ENCODE measurements around the gene CR1. TPM values are rescaled to one million over a fixed set of nuclear protein-coding genes. Genes with fewer than 3 reads are reported as not detected.
A peak's percentile ranks its signal among the peaks of the same experiment; 100 is the strongest.
"Not testable (repeated sequence)": the region's sequence is repeated elsewhere in the genome, so short reads cannot be mapped to it uniquely, and the experiment has no call there.

The CR1 gene
- polyA plus RNA-seq (2014; cell fraction: cytosol; rRNA removed), result not detected in 2 replicates
- not detected in 2 replicates for polyA plus RNA-seq (2014; cell fraction: nucleus; rRNA removed)

- DNase-seq (ENCODE audit: low spot score), result no peak
Measured at GRCh38 chr1:207495801-207496792, at the start of gene CR1. TSS of gene CR1 (plus strand) at chr1:207496157. CDS start at chr1:207496268, 111 bp downstream.

DNA sequence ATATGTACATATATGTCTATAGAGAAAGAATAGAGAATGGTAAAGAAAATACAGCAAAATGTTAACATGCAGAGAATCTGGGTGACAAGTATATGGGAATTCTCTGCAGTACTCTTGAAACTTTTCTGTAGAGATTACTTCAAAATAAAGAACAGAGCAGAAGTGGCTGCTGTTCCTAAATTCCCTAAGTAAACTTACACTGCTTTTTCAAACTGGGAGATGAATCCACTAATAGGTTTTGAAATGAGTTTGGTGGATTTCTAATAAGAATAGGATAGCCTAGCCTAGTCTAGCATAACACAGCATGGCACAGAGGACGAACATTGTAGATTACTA lies 42.3 kb upstream of the CR1 start:
- no peak for DNase-seq (ENCODE audit: low spot score)

DNA sequence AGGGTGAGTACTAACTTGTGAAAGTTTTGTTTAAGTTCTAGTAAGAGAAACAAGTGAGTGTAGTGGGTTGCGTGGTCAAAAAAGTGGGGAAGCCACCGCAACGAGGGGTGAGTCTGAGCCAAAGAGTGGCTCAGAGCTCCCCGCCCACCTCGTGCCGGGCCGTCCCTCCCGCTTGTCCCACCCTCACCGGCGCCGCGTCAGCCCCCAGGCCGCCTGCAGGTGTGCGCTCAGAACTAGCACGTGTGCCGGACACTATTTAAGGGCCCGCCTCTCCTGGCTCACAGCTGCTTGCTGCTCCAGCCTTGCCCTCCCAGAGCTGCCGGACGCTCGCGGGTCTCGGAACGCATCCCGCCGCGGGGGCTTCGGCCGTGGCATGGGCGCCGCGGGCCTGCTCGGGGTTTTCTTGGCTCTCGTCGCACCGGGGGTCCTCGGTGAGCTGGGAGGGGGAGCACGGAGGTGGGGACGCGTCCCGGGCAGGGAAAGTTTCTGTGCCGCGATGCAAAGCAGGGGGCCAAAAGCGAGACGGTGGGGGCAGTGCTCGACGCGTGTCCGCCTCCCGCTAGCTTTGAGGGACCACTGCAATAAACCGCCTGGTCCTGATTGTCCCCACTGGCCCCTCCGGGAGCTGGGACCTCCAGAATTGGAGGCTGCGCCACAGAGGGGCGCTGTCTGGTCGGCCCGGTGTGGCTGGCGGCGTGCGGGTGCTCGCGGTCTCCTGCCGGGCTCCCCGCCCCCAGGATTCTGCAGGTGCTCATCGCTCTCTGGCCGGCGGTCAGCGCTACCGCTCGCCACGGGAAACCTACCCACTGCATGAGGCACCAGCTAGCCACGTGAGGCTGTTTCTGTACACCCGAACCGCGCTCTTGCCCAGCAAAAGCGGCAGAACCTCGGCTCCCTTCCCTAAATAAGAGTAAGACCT lies 41.7 kb upstream of the CR1 start, which contains the start of gene CR2:
TSS of gene CR2 (plus strand) at position 283 of the 919 bp plus-strand sequence. CDS start at position 374, 91 bp downstream.
- DNase-seq (ENCODE audit: low spot score), result no peak

GRCh38 chr1:207455183-207455754 lies 40.7 kb upstream of the CR1 start:
- DNase-seq (ENCODE audit: low spot score), result no peak

GRCh38 chr1:207458414-207458813 lies 37.5 kb upstream of the CR1 start:
- no peak for DNase-seq (ENCODE audit: low spot score)

GRCh38 chr1:207459008-207459407 lies 36.9 kb upstream of the CR1 start:
- DNase-seq (ENCODE audit: low spot score), result no peak

DNA sequence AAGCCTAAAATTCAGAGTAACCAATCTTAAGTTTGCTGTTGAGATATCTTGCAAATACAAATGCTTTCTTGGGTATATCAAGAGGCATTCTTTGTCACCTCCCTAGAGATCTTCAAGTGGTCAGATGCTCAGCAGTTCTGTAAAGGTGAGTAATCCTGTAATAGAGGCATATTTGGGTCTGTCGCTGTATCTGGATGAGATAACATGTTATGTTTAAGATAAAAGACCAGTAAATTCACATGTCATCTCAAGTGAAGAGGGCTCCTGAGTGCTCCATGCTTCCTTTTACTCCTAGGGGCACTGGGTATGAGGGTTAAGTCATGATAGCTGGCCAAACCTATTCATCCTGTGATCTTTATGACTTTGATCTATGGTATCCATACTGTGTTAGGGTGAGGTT lies 34.3 kb upstream of the CR1 start:
- no peak for DNase-seq (ENCODE audit: low spot score)

- DNase-seq (ENCODE audit: low spot score), result no peak
Measured at GRCh38 chr1:207462535-207462934, 33.4 kb upstream of the CR1 start.

DNA sequence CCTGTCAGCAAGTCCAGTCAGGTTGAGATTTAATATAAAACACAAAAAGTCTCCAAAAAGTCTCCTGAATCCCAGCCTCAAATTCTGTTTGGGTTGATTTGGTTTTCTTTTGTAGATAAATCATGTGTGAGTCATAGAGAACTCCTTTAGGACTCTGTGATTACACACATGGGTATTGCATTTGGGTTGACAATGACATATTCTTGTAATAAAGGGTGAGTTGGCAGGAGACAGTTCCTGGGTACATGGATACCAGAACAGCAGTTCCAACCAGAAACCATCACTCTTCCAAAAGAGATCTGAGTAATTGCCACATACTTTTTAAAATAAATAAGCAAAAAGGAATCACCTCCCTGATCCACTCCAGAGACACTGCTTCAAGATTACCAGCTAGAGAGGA lies 32.9 kb upstream of the CR1 start:
- no peak for DNase-seq (ENCODE audit: low spot score)

GRCh38 chr1:207463571-207463970 lies 32.4 kb upstream of the CR1 start:
- DNase-seq (ENCODE audit: low spot score), result no peak

GRCh38 chr1:207470927-207471326 lies 25.0 kb upstream of the CR1 start:
- DNase-seq (ENCODE audit: low spot score), result no peak

- no peak for DNase-seq (ENCODE audit: low spot score)
Measured at GRCh38 chr1:207474210-207474609, 21.7 kb upstream of the CR1 start.

DNA sequence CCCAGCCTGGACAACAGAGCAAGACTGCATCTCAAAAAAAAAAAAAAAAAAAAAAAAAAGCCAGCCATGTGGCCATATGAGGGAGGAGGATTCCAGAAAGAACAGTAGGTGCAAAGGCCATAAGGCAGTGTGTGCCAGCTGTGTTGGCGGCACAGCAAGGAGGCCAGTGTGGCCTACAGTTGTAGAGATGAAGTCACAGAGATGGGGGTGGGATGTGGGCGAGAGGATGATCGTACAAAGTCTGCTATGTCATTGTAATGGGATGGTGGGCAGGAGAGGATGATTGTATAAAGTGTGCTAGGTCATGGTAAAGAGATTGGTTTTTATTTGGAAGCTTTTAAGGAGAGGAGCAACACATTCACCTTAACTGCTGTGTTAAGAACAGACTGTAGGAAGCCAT lies 9.8 kb upstream of the CR1 start:
- no peak for DNase-seq (ENCODE audit: low spot score)

GRCh38 chr1:207487636-207488035 lies 8.3 kb upstream of the CR1 start:
- no peak for DNase-seq (ENCODE audit: low spot score)

DNA sequence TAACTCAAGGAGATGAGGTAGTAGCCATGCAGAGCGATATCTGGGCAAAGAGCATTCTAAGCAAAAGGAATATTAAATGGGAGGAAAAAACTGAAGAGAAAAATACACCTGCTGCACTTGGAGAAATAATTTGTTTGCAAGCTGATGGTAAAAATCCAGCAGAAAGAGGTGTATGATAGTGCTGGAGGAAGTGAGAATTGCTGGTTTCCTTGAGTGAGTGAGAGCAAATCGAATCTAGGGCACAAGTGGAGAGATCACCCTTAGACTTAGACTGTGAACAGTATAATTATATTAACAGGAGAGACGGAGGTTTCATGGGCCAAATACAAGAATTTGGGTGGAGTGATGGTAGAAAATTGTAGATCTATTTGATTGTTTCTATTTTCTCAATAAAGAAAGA lies 2.7 kb upstream of the CR1 start:
- DNase-seq (ENCODE audit: low spot score), result no peak

DNA sequence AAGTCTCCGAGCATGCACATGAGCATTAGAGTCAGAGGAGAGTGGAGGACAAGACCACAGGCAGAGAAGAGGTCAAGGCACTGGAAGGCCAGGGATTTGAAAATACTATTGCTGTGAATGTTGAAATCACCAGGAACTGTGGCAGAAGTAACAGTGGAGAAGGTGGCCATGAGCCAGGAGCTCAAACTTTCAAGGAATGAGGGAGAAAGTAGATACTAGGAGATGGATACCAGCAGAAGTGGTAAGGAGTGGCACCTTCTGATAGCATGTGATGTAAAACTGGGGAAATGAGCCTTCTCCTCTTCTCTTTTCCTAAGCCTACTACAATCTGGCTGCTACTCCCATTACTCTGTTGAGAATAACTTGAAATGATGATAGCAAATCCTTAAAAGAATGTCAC lies 1.8 kb upstream of the CR1 start:
- no peak for DNase-seq (ENCODE audit: low spot score)

DNA sequence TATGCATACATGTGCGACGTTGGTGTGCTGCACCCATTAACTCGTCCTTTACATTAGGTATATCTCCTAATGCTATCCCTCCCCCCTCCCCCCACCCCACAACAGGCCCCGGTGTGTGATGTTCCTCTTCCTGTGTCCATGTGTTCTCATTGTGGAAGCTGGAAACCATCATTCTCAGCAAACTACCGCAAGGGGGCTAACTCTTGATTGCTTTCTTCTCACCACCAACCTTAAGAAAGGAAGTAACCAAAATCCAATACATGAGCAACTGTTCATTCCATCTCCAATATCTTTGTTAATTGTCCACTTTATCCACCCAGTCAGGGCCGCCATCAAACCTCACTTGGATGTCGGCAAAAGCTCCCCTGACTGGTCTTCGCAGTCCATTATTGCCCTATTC lies 676 bp upstream of the CR1 start:
- DNase-seq (ENCODE audit: low spot score), result not testable (repeated sequence)

DNA sequence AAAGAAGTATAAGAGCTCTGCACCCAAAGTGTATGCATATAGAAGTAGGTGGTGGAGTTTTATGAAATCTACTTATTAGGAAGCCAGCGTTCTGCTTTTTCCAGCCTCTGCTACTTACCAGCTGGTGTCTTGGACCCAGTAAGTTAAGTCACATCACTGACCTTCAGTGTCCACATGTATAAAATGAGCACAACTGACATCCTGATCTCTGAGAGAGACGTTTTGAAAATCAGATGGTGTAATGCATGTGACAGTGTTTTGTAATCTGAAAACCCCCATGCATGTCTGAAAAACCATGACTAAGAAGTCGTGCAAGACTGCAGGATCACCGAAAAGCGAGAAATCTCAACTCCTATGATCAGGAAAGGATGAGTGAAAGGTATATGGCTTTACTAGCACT lies 2.0 kb downstream of the CR1 start:
- no peak for DNase-seq (ENCODE audit: low spot score)

DNA sequence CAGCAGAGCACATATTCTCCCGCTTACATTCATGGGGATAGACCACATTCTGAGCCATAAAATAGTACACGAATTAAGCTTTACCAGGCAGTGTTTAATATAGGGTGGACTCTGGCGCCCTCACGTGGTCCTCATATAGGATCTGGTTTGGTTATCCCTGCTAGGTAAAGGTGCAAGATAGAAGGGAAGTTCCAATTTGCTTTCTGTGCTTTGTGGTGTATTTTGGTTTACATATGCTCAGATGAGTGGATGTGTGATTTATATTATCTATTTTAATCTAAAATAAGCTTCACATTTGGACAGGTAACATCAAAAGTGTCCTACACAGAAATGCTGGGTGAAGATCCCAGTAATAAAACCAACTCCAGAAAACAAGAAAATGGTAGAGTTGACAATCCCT lies 3.6 kb downstream of the CR1 start:
- peak; percentile 50 for DNase-seq (ENCODE audit: low spot score)

DNA sequence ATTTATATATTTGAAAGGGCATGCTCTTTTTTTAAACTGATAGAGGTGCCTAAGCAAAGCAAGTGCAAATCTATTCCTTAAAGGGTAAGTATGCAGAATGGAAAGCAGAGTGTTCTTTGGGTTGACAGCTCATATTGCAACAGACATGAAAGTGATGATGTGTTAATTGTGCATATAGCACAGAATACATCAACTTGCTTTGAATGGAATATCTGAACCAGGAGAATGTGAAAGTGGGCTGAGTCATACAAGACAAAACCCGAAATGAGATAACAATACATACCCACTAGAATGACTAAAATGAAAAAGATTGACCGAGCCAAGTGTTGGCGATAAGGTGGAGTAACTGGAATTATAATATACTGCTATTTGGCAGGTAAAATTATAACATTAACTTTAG lies 4.3 kb downstream of the CR1 start:
- no peak for DNase-seq (ENCODE audit: low spot score)

DNA sequence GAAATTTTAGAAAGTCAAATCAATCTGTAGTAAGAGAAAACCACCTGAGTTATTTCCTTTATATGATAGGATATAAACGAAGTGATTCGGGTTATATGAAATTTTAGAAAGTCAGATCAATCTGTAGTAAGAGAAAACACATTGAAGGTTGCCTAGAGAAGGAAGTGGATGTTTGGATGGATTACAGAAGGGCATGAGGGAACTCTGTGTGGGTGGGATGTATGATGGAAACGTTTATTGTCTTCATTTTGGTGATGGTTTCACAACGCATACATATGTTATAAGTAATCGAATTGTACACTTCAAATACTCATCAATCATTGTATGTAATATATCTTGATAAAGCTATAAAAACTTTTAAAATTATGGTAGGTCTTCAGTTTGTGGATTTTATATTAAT lies 5.1 kb downstream of the CR1 start:
- no peak for DNase-seq (ENCODE audit: low spot score)

- DNase-seq (ENCODE audit: low spot score), result no peak
Measured at GRCh38 chr1:207502726-207503125, 6.8 kb downstream of the CR1 start.

All from SK-N-DZ (cell line).